Right atrium auricular region (tissue), 2 donors: Measurements from ENCODE around the gene PPP1R2B. TPM values are rescaled to one million over a fixed set of nuclear protein-coding genes. Genes with fewer than 3 reads are reported as not detected.

ENCODE experiments used
- total RNA-seq, 2 donors: library from RNA; depleted of rRNA; stranded (reverse); fragments of >200 nt; gene quantifications; one replicate each; pipeline ENCODE4 v1.1.0, GENCODE V29; 2016

PPP1R2B gene
- total RNA-seq, 2 donors from 2014 or later = not detected

Other genes with a start within 250 kb of the PPP1R2B start
- gene TIMD4, start 112.9 kb downstream of the PPP1R2B start, total RNA-seq = under 1 TPM in 1 of 2 donors, not detected in 1; 0.71 TPM
- gene HAVCR1, start 208.8 kb downstream of the PPP1R2B start, total RNA-seq = not detected